ENCODE data around the gene GTF2A1. TPM values are rescaled to one million over a fixed set of nuclear protein-coding genes. Genes with fewer than 3 reads are reported as not detected.

GTF2A1 gene
- total RNA-seq, 4 donors from 2014 or later: 10.5 to 48.0 (median 22.5) TPM

DNA sequence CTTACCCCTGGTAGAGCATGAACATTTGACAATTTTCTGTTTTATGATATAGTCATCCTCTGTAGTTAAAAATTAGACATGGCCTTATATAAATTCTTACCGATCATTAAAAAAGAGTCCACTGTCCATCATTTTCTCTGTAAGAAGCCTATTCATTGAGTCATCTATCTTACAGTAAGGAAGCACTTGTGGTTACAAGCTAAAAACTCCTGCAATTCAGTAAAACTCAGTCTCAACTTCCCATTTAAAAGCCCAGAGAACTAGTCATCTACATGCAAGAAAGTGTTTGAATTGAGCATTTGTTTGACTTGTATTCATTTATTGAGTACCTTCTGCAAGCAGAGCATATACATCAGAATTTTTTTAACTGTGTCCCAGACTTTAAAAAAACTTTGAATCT, 63.3 kb downstream of the GTF2A1 start:
- intact Hi-C loops (cut with DNase I; ENCODE audit: low total_unique reads): no loop called here

DNA sequence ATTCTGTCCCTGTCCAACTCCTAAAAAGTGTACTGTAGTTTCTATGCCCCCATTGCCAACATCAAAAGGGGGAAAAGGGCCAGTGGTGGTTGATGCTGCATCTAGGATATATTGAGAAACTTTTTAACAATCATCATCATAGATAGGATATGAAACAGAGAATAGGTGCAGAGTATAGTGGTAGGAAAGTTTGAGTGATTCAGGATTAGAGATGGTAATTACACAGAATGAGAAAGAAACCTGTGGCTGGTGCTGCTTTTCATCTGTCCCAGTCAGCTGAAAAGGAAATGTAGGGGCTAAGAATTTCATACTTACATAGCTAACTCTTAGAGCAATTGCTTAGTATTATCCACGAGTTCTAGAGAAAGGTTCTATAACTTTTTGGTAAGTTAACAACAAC, 67.6 kb downstream of the GTF2A1 start:
- in situ Hi-C loops (cut with MboI; ENCODE audit: low pct_ligation_motif_present in 1 of 4, low pct_unique_long_range_greater_than_20kb in 1 of 4, low sequenced_read_pairs in 3 of 4): no loop called here
- no peaks in the 10 kb centered on the region for H3K9me3 ChIP-seq
- no peak for DNase-seq
- H3K4me1 ChIP-seq: no peaks in the 10 kb centered on the region
- no peak overlapping the region for H3K27ac ChIP-seq
- WGBS, 2 donors (ENCODE audit: low coverage in 1 of 2): 67 to 71% methylated on average over 1 of the region's 1 CpG
- no peaks in the 10 kb centered on the region for H3K27me3 ChIP-seq
- no peak overlapping the region for H3K4me3 ChIP-seq
- intact Hi-C loops (cut with DNase I; ENCODE audit: low total_unique reads): no loop called here
- TF ChIP-seq EP300 (IDR thresholded peaks at IDR 0.05; ENCODE audit: low read depth) (no peak), POLR2AphosphoS5 (IDR thresholded peaks at IDR 0.05) (no peak), POLR2A (IDR thresholded peaks at IDR 0.05) (no peak)
- TF ChIP-seq, protein P1, sequence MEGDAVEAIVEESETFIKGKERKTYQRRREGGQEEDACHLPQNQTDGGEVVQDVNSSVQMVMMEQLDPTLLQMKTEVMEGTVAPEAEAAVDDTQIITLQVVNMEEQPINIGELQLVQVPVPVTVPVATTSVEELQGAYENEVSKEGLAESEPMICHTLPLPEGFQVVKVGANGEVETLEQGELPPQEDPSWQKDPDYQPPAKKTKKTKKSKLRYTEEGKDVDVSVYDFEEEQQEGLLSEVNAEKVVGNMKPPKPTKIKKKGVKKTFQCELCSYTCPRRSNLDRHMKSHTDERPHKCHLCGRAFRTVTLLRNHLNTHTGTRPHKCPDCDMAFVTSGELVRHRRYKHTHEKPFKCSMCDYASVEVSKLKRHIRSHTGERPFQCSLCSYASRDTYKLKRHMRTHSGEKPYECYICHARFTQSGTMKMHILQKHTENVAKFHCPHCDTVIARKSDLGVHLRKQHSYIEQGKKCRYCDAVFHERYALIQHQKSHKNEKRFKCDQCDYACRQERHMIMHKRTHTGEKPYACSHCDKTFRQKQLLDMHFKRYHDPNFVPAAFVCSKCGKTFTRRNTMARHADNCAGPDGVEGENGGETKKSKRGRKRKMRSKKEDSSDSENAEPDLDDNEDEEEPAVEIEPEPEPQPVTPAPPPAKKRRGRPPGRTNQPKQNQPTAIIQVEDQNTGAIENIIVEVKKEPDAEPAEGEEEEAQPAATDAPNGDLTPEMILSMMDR (IDR thresholded peaks at IDR 0.05): no peak
- no peaks in the 10 kb centered on the region for H3K36me3 ChIP-seq

More for the DNA sequence above, 63.3 kb downstream of the GTF2A1 start:
- no peaks in the 10 kb centered on the region for H3K27me3 ChIP-seq
- 77 to 87% methylated on average over 1 of the region's 1 CpG for WGBS, 2 donors (ENCODE audit: low coverage in 1 of 2)
- in situ Hi-C loops (cut with MboI; ENCODE audit: low pct_ligation_motif_present in 1 of 4, low pct_unique_long_range_greater_than_20kb in 1 of 4, low sequenced_read_pairs in 3 of 4): no loop called here
- H3K9me3 ChIP-seq: peaks cover 0 to 3% of the 10 kb centered on the region in 2 donors
- no peak for DNase-seq
- no peak overlapping the region for H3K27ac ChIP-seq
- TF ChIP-seq, protein P1 (IDR thresholded peaks at IDR 0.05): no peak
- TF ChIP-seq POLR2A (IDR thresholded peaks at IDR 0.05) (no peak), EP300 (IDR thresholded peaks at IDR 0.05; ENCODE audit: low read depth) (no peak), POLR2AphosphoS5 (IDR thresholded peaks at IDR 0.05) (no peak)
- no peak overlapping the region for H3K4me3 ChIP-seq
- H3K36me3 ChIP-seq: no peaks in the 10 kb centered on the region
- no peaks in the 10 kb centered on the region for H3K4me1 ChIP-seq

DNA sequence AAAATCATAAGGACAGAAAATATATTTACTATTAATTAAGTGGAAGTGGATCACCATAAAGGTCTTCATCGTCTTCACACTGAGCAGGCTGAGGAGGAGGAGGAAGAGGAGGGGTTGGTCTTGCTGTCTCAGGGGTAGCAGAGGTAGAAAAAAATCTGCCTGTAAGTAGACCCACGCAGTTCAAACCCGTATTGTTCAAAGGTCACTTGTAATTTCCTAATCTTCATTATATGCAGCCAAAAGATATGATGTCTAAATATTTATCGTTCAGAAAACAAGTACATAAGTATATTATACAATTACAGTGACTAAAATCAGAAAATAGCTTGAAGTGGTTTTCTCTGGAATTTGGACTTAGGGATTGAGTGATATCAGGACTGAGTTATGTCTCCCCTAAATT, 72.1 kb downstream of the GTF2A1 start:
- in situ Hi-C loops (cut with MboI; ENCODE audit: low pct_ligation_motif_present in 1 of 4, low pct_unique_long_range_greater_than_20kb in 1 of 4, low sequenced_read_pairs in 3 of 4): no loop called here
- DNase-seq: no peak
- Histone ChIP-seq H3K36me3 (no peaks in the 10 kb centered on the region), H3K27ac (no peak overlapping the region), H3K4me1 (no peaks in the 10 kb centered on the region), H3K9me3 (no peaks in the 10 kb centered on the region), H3K27me3 (no peaks in the 10 kb centered on the region), H3K4me3 (no peak overlapping the region)
- intact Hi-C loops (cut with DNase I; ENCODE audit: low total_unique reads): no loop called here
- no peak for TF ChIP-seq POLR2A (IDR thresholded peaks at IDR 0.05)
- no peak for TF ChIP-seq POLR2AphosphoS5 (IDR thresholded peaks at IDR 0.05)
- no peak for TF ChIP-seq EP300 (IDR thresholded peaks at IDR 0.05; ENCODE audit: low read depth)
- TF ChIP-seq, protein P1 (IDR thresholded peaks at IDR 0.05): no peak
- 46 to 54% methylated on average over 4 of the region's 4 CpGs for WGBS, 2 donors (ENCODE audit: low coverage in 1 of 2)

DNA sequence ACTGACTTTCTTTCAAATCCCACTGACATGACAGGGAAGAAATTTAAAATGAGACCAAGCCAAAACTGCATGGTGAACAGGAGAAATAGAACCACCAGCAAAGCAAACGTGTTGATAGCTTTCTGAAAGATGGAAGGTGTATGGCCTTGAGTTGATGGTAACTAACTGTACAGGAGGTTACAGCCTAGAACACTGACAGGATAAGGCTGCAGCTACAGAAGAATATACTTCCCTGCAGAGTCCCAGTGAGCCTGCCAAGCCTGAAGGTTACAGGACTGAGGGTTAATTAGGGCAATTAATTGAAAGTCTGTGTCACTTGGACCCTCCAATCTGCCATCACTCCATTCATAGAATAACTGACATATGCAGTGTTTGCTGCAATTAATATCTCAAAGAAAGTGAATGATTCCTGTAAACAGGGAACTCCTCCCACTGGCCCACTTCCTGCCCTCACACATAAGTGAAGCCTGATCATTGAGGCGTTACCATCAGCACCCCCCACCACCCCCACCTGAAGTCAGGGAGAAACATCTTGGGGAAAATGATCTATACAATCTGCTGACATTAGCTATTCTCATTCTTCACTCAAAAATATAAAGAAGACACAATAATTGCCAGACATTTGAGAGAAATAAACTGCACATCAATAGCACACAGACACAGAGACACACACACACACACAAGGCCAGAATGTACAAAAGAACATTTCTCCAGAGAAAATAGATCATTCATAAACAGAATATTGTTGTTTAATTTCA, 73.4 kb downstream of the GTF2A1 start:
- no peak for DNase-seq
- 53 to 69% methylated on average over 2 of the region's 2 CpGs for WGBS, 2 donors (ENCODE audit: low coverage in 1 of 2)

More for the DNA sequence above, 73.4 kb downstream of the GTF2A1 start:
- no peak overlapping the region for H3K4me3 ChIP-seq
- H3K36me3 ChIP-seq: no peaks in the 10 kb centered on the region
- no peaks in the 10 kb centered on the region for H3K27me3 ChIP-seq
- no peaks in the 10 kb centered on the region for H3K4me1 ChIP-seq
- H3K27ac ChIP-seq: no peak overlapping the region
- in situ Hi-C loops (cut with MboI; ENCODE audit: low pct_ligation_motif_present in 1 of 4, low pct_unique_long_range_greater_than_20kb in 1 of 4, low sequenced_read_pairs in 3 of 4): no loop called here
- TF ChIP-seq POLR2AphosphoS5 (IDR thresholded peaks at IDR 0.05): no peak
- TF ChIP-seq, protein P1 (IDR thresholded peaks at IDR 0.05): no peak
- intact Hi-C loops (cut with DNase I; ENCODE audit: low total_unique reads): no loop called here
- no peaks in the 10 kb centered on the region for H3K9me3 ChIP-seq

Measured in transverse colon (tissue), 4 donors.